HG02870 (cell line): Measurements from ENCODE around the gene GAL.
"Not testable (repeated sequence)": the region's sequence is repeated elsewhere in the genome, so short reads cannot be mapped to it uniquely, and the experiment has no call there.

Experiments
- ATAC-seq: cut with Tn5 transposase; IDR thresholded peaks from one replicate; pipeline ENCODE4 v1.9.1; 2021; ENCODE audit warnings: mild to moderate bottlenecking, moderate library complexity; ENCODE audit not compliant: unreplicated experiment

GAL gene, protein sequence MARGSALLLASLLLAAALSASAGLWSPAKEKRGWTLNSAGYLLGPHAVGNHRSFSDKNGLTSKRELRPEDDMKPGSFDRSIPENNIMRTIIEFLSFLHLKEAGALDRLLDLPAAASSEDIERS

DNA sequence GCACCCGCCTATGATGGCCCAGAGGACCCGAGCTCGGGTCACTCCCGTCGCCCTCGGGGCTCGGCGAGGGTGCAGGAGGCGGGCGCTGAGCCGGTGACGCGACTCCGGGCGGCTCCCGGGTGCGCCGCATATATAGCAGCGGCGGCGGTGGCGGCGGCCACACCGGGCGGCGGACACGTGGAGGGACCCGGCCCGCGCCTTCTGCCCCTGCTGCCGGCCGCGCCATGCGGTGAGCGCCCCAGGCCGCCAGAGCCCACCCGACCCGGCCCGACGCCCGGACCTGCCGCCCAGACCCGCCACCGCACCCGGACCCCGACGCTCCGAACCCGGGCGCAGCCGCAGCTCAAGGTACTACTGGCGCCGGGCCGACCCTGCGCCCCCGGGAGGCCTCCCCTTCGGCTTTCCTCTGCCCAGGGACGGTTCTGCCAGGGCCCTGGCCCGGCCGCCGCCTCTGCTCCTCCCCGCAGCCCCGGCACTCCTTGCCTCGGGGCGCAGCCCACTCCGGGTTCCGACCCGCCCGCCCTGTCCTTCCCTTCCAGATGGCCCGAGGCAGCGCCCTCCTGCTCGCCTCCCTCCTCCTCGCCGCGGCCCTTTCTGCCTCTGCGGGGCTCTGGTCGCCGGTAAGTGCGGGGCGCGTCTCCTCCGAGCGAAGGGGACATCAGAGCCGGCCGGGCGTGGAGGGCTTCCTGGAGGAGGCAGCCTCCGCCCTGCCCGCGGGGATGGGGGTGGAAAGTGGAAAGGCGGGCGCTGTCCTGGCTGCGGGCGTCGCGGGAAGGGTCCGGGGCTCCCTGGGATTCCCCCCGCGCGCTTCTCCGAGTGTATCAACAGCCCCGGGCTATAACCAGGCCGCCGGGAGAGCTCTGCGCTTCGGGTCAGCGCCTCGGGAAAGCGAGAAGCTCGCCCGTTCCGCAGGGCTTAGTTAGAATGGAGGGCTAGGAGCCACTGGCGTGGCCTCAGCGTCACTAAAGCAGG is at the start of gene GAL:
GAL (plus strand) TSS at position 160 of the 972 bp plus-strand sequence; CDS start at position 540, 380 bp downstream.
- no peak for ATAC-seq

DNA sequence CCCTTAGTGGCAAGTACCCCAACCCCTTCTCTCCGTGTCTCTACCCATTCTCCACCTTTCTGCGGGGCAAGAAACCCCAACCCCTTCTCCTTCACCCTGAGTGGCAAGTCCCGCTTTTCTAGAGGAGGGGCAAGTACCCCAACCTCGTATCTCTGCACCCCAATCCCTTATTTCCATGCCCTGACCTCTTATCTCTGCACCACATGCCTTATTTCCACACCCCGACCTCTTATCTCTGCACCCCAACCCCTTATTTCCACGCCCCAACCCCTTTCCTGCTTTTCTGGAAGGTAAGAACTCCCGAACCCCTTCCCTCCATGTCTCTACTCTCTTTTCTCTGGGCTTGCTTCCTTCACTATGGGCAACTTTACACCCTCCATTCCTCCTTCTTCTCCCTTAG is 49.7 kb upstream of the GAL start:
- not testable (repeated sequence) for ATAC-seq

DNA sequence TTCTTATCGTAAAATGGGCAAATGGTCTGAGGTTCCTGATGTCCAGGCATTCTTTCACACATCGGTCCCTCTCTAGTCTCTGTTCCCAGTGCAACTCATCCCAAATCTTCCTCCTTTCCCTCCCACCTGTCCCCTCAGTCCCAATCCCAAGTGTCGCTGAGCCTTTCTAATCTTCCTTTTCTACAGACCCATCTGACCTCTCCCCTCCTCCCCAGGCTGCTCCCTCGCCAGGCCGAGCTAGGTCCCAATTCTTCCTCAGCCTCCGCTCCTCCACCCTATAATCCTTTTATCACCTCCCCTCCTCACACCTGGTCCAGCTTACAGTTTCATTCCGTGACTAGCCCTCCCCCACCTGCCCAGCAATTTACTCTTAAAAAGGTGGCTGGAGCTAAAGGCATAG is 49.2 kb upstream of the GAL start:
- not testable (repeated sequence) for ATAC-seq

DNA sequence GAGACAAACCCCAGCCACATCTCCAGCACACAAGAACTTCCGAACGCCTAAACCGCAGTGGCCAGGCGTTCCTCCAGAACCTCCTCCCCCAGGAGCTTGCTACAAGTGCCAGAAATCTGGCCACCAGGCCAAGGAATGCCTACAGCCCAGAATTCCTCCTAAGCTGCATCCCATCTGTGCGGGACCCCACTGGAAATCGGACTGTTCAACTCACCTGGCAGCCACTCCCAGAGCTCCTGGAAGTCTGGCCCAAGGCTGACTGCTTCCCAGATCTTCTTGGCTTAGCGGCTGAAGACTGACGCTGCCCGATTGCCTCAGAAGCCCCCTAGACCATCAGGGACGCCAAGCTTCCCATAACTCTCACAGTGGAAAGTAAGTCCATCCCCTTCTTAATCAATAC is 48.5 kb upstream of the GAL start:
- not testable (repeated sequence) for ATAC-seq

DNA sequence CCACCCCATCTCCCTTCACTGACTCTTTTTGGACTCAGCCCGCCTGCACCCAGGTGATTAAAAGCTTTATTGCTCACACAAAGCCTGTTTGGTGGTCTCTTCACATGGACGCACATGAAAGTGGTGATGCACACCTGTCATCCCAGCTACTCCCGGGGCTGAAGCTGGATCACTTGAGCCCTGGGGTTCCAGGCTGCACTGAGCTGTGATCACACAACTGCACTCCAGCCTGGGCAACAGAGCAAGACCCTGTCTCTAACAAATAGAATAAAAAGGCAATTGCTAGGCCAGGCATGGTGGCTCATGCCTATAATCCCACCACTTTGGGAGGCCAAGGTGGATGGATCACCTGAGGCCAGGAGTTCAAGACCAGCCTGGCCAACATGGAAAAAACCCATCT is 45.0 kb upstream of the GAL start:
- not testable (repeated sequence) for ATAC-seq

DNA sequence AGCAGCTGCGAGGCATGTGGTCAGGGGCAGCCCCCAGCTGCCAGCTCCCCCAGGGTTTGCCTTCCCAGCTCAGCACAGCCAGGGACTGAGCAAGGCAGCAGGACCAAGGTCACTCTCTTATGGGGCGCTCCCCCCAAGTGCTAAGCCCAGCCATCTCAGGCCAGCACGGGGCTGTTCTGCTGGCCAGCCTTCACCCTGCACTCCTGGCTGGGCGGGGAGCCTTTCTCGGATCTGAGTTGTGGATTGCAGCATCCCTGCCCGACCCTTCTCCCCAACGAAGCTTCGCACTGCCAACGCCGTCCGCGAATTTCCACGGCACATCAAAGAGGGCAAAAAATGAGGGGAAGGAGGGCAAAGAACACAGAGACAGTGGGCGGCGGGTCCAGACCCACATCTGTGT is 42.5 kb upstream of the GAL start:
- no peak for ATAC-seq

DNA sequence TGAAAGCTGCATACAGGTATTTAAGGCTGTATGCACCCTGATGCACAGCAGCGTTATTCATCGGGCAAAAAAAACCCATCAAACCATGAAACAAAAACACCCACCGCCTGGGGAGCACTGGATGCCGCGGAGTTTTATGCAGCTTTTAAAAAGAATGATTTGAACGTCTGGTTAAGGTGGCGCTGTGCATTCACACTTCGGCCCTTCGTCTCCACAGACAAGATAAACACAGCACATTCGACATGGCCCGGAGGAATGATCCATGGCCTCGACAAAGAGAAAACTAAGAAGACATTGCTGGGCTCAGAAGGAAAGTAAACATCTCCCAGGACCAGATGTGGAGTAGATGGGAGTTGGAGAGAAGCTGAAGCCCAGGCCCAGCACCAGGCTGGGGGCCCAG is 40.8 kb upstream of the GAL start:
- ATAC-seq = no peak

DNA sequence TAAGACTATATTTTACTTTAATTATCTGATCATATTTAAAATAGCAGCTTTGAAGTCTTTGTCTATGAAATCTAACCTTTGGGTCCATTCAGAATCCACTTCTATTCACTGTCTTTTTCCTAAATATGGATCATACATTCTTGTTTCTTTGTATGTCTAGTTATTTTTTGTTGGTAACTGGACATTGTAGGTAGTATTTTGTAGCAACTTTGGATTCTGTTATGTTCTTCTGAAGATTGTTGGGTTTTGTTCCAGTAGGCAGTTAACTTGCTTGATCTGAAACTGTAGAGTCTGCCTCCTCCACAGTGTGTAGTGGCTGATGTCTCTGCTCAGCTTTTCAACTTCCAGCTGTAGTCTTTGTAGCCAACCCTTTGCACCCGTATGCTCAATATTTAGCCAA is 37.5 kb upstream of the GAL start:
- no peak for ATAC-seq

DNA sequence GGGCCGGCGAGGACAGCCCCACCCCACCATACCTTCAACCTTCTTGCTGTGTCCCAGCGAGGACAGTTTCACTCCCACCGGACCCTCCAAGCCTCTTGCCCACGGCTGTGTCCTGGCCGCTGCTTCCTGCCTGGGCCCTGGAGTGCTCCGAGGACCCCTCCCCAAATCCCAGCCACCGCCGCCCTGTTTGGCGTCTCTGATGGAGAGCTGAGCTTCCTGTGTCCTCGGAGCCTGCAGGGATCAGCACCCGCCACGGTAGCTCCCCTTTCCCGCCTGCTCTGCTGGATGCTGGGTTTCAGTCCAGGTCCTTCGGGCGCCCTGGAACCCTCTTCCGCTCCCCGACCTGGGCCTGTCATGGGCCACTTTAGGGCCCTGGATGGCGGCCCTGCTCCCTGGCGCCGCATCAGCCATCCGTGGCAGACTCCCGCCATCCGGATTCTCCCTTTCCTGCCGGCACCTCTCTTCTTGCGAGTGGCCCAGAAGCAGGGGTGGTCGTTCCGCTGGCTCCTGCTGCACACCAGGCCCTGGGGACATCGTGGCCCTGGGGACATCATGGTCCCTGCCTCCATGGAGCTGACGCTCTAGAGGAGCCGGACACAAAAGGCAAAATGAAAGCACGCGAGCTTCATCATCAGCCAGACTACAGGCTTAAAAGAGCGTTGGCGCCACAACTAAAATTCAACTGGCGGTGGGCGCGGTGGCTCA is 34.3 kb upstream of the GAL start:
- ATAC-seq = no peak

DNA sequence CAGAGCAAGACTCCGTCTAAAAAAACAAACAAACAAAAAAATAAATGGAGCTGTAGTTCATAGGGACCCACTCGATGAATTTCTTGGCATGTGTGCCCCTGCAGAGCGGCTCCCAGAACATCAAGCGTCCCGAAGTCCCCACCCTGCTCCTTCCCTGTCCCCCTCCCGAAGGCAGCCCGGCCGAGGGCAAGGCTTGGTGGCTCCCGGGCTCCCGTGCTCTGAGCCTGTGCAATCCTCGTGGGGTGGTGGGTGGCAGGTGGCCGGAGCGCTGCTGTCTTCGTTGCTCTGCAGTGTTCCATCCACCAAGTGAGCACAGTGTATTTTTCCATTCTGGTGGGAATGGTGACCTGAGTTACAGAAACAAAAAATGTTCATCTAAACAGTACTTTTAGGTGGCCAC is 33.5 kb upstream of the GAL start:
- no peak for ATAC-seq

DNA sequence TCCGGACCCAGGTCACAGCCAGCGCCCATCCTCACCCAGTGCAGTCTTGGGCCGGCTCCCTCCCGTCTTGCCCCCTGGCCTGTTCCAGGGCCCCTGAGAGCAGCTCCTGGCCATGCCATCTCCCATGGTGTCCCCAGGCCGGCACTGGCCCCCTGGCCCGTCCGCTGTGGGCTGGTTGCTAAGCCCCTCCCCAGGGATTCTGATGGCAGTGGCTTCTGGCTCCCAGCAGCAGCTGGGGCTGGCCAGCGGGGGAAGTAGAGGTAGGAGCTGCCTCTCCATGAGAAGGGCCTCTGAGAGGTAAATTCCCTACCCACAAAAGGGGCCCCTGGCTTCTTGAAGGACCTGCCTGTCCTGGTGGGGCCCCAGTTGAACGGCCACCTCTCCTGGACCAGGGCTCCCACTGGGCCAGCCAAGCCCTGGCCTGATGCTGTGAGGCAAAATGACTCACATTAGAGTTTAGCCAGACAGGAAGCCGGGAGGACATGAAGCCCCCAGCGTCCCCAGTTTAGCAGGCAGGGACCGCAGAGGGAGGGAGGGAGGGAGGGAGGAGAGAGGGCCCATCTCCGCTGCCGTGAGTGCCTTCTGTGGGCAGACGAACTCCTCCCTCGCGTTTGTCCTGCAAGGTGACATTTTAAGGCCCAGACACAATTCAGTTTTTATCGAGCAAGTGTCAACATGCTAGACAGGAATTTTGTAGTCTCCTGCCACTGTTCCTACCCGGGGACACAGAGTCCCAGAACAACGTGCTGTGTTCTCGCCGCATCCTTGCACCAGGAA is 32.9 kb upstream of the GAL start:
- ATAC-seq = no peak

DNA sequence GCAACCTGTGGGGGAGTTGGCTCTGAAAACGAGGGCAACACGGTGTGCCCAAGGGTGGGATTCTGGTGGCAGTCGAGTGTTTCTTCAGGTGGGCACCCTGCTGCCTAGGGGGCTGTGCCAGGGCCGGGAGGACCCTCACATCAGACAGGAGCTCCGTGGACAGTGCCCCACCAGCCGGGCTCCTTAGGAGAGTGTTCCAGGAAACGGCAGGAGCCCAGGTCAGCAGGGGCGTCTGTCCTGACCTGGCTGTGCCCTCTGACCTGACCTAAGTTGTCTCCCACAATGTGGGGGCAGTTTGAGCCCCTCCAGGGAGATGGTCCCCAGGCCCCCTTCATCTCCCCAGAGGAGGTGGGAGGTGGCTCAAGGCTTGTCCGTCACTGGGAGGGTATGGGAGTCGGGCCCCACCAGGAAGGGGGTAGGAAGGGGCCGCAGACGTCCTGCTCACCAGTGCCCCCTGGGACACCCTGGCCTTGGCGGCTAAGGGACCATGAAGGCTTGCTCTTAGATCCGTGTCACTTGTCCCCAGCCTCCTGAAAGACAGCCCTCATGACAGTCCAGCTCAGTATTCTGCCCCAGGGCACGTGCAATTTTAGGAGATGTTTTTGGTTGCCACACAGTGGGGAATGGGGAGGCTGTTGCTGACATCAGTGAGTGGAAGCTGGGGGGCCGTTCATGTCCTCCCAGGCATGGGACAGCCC is 32.2 kb upstream of the GAL start:
- ATAC-seq = no peak

DNA sequence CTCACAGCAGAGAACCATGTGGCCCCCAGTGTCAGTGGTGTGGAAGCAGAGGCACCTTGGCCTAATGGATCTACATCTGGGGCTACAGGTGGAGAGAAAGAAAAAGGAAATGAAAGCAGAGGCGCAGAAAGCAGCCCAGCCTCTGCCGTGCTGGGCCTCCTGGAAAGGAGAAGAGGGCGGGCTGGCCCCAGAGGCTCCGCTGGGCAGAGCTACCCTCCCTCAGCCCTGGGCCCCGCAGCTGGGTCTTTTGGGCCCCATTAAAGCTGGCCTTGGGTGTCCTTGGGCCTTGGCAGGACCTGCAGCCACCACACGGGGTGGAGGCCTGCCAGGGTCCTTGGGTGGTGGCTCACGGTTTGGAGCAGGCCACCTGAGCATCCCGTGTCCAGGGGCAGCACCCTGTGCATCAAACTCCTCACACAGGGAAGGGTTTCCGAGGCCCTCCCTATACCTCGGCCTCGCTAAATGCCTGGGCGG is 31.6 kb upstream of the GAL start:
- ATAC-seq = no peak

DNA sequence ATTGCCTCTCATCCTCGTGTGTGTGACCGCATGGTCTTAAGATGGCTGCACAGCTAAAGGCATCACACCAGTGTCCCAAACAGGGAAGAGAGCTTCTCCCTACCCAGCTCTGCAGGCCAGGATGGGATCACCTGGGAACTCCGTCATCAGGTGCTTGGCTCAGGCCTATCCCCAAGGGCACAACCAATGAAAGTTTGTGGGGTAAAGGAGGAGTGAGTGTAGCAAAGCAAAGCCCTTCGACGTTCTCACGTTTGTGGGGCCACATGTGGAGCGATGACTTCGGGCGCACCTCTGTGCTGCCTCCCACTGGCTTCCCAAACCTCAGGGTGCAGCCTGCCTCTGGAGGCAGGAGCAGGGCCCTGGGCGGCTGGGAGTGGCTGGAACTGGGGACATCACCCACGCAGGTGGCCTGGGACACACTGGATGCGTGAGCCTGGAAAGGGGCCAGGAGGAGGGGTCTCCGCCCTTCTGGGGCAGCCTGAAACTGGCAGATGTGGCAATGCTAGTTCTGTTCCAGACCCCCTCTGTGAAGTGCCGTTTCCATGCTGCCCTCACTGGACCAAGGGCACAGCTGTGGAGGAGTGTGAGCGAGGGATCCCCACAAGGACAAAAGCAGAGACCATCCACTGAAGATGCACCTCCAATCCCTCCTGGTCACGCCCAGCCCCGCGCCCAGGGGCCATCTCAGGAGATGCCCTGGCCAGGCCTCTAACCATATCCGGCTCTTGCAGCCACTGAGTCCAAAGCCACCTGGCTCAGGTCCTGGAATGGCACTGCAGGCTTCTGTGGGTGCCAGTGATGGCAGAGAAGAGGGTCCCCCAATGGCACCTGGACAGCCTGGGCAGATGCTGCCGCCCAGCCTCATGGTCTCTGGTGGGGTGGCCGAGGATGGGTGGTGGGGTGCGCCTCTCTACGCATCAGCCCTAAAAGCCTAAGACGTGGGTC is 30.6 kb upstream of the GAL start:
- ATAC-seq = no peak

DNA sequence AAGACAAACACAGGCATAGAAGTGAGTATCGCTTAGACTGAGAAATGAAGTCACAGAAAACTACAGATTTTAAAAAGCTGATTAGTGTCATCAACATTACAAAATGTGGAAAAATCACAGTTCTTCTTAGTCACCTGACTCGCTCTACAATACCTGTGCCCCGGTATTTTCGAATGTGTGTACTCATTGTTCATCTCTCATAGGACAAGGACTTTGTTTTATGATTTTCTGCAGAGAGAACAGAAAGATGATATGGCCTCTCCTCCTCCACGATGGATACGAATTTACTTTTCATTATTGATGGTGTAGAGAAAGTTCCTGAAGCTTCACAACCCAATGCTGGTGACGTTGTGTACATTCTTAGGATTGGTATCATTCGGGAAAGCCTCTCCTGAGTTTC is 29.4 kb upstream of the GAL start:
- ATAC-seq = no peak

DNA sequence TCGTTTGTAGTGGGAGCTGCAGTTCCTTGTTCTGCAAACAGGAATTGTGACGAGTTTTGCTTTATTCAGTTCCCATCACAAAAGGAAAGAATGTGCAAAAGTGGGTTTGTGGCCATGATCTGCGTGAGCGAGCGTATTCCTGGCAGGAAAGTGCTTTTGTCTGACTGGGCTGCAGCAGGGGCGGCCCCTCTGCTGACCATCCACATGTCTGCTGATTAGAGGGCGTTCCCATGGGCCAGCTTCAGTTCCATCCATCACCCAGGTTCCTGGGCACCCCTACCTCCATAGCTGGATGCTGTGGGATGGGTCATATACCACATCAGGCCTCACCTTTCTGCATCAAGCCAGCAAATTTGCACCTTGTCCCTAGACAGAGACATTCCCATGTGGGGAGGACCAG is 28.9 kb upstream of the GAL start:
- no peak for ATAC-seq

DNA sequence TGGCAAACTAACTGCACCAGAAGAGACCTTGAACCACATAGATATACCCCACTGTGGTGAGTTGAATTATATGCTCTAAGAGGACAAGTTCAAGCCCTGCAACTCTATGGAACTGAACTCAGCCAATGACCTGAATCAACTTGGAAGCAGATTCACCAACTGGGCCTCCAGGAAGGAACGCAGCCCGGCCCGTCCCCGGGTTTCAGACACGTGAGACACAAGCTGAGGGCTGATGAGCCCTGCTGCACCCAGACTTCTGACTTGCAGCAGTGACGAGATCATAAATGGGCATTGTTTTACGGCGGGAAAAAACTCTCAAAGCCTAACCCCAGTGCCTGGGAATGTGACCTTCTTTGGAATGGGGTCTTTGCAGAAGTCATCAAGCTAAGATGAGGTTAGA is 28.5 kb upstream of the GAL start:
- ATAC-seq = no peak

DNA sequence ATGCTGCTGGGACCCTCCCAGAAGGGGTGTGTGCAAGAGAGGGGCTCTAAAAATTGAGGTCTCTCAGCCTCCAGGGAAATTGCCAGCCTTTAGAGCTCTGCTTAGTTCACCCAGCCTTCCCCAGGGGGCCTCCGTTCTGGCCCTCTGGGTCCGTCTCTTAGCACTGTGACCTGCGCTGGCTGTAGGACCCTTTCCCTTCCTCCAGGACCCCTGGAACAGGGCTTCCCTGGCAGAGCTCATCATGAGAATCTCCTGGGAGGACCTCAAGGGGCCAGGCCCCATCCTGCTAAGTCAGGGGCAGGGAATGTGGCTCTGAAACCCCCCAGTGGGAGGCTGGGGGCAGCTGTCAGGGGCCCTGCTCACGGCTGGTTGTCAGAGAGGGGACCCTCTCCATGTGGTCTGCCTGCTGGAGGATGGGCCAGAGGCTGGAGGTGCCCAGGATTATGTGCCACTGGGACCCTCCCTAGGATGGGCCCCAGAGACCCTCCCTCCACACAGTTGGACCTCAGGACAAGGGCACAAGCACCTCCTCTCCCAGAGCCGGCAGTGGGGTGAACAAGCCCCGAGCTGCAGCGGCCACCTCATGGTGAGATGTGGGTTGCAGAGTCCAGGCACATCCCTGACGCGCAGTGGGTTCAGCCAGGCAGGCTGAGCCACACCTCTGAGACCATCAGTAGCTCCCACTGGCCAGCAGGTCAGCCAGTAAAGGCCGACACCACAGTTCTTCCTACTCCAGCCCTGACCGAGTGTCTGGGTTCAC is 27.1 kb upstream of the GAL start:
- no peak for ATAC-seq

DNA sequence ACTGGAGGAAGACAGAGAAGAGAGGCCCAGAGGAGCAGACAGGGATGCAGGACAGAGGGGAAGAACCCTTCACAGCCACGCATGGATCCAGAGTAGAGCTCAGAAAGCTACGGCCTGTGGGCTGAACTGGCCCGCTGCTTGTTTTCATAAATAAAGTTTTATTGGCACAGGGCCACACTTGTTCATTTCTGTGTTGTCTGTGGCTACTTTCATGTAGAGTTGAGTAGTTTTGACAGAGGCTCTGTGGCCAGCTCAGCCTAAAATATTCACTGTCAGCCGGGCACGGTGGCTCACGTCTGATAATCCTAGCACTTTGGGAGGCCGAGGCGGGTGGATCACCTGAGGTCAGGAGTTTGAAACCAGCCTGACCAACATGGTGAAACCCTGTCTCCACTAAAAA is 26.2 kb upstream of the GAL start:
- ATAC-seq = no peak
